NCI-H2196 (cell line): ENCODE data around the gene ADRA2B.

Experiments used
- DNase-seq: peaks from one replicate; lab custom pipeline; 2025; ENCODE audit not compliant: unreplicated experiment; lab: John Stamatoyannopoulos, UW

ADRA2B gene

DNA sequence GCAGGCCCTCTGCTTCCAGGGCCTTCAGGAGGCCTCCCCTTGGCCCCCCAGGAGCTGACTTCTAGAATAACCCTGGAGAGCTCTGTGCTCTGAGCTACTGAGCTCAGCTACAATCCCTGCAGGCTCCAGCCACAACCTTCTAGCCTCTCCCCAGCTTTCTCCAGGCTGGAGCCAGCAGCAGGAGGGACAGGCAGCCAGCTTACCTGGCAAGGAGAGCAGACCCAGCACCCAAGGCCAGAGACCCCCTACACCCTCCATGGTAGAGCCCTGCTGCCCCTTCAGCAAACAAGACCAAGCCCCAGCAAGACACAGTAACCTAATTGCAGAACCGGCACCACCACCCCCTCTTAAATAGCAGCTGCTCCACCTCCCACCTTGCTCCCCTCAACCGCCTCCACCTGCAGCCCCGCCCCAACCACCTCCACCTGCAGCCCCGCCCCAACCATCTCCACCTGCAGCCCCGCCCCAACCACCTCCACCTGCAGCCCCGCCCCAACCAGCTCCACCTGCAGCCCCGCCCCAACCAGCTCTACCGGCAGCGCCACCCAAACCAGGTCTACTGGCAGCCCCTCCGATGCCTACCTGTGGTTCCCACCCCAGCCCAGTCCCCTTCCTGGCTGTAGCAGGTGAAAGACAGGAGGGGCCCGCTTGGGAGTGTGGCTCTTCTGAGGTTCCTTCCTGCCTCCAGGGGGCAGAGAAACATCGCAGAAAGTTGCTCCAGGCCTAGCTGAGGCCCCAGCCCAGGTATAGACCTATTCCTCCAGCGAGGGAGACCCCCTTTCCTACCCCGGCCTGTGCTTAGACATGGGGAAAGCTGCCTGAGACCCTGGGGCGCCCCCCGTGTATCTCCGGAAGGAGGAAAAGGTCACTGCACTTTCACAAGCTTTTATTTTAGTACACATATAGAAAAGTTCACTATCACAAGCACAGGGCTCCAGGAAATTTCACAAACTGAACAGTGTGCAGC, 22.1 kb upstream of the ADRA2B start, which contains the start of gene ASTL:
TSS of gene ASTL (minus strand) at position 324 of the 967 bp plus-strand sequence. CDS start at position 258, 66 bp downstream.
- peak; percentile 36 for DNase-seq

GRCh38 chr2:96137321-96138178, 21.2 kb upstream of the ADRA2B start:
- DNase-seq: no peak

DNA sequence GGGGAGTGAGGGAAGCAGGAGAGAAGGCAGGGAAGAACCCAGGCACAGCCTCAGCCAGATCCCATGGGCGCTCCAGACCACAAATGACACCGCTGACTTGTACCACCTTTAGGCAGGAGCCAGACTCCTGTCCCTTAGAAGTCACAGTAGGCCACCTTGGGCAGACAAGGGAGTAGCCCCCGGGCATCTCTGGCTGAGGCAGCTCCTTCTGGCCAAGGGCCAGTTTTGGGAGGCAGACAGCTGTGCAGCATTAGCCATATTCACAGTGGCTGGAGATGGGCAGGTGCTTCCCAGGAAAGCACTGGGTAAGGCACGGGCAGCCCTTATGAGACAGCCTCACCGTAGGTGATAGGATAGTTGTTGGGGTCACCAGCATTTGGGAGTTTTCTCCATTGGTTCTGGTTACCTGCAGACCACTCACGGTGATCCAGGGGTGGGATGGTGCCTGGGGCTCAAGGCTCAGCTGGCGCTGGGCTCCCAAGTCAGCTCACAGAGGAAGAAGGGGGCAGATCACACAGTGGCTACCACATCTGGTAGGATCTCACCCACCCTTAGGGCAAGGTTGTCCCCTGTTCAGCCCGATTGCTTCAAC, 19.9 kb upstream of the ADRA2B start:
- DNase-seq: no peak

DNA sequence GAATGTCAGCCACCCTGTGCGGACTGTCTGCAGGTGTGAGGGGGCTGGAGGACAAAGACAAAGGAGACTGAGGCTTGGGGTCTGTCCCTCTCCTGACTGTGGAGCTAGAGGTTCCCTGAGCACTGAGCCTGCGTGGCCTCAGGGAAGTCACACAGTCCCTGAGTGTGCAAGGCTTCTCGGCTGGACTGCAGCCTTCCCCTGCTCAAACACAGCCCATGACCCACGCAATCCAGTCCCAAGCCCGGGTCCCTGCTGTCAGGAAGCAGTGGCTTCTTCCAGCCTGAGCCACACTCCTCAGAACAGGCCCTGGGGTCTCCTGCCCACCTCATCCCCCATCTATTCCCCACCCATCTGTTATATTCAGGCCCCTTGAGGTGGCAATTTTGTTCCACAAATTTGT, 19.2 kb upstream of the ADRA2B start:
- DNase-seq: no peak

DNA sequence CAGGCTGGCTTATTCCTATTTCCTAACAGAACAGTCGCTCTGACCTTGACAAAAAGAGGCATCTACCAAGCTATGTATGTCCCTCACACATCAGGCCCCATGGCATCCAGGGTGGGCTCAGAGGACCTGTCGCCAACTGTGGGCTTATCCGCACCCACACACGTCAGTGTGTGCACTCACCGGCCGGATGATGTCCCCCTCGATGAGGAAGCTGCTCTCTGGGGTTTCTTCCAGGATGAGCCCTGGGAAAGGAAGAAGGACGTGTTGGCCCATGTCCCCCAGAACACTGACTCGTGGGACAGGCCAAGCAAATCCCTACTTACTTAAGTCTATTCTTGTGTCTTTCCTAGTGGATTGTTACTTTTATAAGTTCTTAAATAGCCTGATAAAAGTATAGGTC, 18.8 kb upstream of the ADRA2B start:
- no peak for DNase-seq

GRCh38 chr2:96134421-96134820, 18.1 kb upstream of the ADRA2B start:
- no peak for DNase-seq

DNA sequence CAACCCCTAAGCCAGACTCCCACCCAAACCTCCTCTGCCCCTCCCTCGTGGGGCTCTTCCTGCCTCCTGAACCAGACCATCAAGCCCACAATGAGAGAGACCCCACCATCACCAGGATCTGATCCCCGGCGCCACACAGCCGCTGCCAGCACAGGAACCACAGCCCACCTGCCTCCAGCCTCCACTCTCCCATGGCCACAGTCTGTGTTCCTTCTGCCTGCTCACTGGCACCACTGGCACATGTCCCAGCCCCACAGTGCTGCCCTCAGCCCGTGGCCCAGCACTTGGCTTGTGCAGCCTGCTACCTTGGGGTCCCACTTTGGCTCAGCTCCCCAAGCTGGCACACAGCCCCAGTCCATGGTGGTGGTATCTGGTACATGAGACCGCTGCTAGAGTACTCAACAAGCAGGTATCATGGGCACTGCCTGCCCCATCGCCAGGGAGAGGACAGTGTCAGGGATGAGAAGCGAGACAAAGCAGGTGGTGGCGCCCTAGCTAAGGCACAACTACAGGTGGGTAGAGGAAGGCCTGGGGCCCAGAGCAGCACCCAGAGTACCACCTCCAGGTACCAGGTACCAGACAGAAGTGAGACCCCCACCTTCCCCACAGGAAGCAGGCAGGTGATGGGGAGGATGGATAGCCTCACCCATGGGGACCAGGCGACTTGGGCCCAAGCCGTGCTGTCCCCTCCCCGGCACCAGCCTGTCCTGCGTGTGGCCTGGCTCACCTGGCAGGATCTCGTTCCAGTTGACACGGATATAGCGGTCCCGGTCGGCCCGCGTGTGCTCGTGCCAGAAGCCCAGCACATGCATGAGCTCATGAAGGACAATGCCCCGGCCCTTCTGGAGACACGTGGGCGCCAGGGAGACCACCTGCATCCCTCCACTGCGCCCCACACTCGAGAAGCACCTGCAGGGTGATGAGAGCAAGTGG, 15.7 kb upstream of the ADRA2B start:
- DNase-seq: no peak

DNA sequence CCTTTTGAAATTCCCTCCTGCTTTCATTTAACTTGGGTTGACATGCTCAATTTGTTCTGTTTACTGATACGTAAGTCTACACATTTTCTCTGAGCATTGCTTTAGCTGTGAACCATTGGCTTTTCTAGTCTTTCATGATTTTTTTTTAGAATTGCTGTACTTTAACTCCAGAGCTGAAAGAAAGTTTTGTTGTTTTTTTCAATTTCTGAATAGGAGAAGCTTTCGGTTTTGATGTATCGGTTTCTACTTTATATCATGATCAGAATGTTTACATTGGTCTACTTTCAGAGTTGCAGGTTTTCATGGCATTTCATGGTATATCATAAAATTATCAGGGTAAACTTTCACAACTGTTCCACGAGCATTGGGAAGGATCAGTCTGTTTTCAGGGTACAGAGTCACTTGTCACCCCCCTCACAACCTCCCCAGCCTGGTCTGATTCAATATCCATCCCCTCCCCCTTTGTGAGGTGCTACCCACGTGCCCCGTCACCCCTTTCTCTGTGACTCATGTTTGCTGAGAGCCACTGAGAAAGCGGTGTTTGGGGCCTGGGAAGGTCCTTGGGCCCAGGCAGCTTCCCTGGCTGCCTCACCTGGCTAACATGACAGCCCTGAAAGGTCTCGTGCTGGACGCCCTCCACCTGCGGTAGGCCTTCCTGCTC, 14.9 kb upstream of the ADRA2B start:
- DNase-seq: no peak

DNA sequence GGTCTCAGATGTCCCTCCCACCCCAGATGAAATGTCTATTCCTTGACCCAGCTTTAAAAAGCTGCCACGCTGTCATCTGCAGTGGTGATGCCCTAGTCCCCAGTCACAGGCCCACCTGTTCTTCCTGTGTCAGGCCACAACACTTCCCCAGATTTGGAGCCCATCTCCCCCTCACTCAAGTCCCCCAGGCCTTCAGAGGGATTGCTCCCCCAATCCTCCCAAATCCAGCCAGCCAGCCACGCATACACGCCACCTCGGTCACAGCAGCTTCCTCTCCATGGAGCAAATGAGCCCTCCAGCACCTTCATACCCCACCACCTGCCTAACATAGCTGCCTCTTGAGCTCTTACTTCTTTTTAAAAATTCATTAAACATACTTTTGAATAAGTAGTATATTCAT, 14.1 kb upstream of the ADRA2B start:
- no peak for DNase-seq

GRCh38 chr2:96129528-96130120, 13.3 kb upstream of the ADRA2B start:
- DNase-seq: no peak

DNA sequence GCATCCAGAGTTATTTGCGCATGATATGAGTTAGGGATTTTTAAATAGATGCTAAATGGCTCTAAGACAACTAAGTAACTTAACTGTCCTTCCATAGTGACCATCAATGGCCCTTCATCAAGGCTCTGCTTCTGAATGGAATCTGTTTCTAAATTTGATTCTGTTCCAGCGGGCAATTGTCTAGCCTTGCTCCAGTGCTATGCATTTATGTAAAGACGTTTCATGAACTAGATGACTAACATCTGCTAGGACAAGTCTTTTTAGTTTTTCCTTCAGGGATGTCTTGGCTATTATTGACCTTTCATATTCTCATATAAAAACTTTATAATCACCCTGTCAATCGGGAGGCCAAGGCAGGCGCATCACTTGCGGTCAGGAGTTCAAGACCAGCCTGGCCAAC, 12.1 kb upstream of the ADRA2B start:
- DNase-seq: no peak

DNA sequence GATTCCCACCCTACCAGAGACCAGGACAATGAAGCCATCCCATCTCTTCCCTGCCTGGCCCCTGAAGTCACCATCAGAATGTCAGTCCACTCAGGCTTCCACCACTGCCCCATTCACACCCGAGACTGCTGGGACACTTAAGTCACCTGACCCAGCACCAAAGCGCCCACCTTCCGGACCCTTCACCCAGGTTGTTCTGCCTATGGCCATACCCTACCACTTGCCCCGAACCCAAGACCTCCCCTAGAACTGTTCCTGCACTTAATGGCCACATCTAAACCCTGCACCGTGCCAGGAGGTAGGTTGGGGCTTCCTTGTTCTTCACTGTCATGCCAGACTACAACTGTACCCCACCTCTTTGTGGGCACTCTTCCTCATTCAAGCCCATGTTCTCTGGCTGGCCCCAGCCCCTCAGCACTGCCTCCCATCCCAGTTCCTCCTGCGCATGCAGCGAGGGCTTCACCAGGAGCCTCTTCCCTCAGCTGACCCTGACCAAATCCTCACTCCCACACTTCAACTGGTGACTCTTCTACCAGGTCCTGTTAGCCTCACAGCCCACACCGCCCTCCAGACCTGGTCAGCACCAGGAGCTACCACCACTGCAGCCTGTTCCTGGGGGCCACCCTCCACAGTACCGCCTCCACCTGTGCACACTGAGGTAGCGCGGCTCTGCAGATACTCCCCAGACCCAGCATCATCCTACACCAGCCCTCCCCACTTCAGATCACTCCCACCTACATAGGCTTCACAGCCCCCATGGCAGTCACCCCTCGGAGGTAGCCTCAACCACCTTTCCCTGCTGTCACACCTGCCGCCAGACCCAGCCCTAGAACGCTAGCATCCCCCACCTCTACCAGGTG, 8.3 kb upstream of the ADRA2B start:
- no peak for DNase-seq

GRCh38 chr2:96123936-96124335, 7.6 kb upstream of the ADRA2B start:
- DNase-seq: no peak

- no peak for DNase-seq
Measured at GRCh38 chr2:96123290-96123689, 6.9 kb upstream of the ADRA2B start.

GRCh38 chr2:96122391-96122790, 6.0 kb upstream of the ADRA2B start:
- DNase-seq: no peak

DNA sequence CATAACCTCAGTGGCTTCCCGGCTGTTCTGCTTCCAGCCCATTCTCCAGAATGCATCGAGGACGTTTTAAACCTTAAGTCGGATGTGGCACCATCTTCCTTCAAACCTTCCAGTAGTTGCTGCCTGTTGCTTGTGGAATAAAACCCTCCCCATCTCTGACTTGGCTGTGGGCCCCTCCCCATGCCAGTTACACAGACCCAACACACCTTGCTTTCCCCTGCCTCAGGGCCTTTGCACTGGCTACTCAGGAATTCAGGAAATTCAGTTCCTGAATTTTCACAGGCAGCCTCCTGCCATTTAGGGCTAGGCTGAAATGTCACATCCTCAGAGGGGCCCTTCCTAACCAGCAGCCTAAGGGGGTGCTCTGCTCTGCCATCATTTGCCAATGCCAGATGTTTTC, 5.0 kb upstream of the ADRA2B start:
- DNase-seq: no peak

DNA sequence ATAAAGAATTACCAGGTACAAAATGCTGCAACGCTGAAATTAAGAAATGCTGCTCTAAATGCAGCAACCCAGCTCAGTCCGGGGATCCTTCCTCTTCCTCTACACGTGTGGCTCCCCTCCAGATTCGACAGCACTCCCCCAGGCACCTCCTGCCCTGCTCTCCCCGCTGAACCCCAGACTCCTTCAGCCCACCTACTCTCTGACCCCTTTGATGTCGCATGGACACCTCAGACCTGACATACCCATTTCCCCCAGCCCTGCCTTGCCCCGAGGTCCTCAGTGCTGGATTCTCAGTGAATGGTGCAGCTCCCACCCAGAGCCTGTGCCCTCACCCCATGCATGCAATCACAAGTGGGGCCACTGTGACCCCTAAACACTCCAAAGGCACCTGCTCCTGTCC, 4.6 kb upstream of the ADRA2B start:
- DNase-seq: no peak

DNA sequence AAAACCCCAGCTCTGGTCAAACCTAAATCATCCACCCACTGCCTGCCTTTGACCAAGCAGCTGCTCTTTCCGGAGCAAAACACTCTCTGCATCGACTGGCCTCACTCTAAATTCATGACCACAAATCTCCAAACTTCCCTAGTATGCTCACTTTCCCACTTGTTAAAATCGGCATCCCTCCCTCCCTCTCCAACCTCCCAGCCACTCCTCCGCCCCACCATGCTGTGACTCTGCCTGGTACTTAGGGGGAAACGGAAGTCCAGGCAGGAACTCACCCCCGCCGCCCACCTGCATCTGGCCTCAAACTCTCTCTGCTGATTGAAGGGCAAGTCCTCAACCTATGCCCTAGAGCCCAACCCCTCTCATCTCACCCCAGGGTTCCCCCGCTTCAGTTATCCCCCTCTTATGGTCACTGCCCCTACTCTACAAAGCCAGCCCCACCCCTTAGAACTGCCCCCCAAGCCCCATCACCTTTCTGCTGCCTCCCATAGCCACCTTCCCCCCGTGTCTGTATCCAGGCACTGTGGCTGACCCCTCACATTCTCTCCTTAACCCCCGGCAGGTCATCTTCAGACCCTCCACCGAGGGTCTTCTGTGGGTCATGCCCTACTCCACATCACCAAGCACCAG, 3.8 kb upstream of the ADRA2B start:
- DNase-seq: no peak
